ENCODE results near the gene DNAJB1.
"Not testable (repeated sequence)": the region's sequence is repeated elsewhere in the genome, so short reads cannot be mapped to it uniquely, and the experiment has no call there.

DNAJB1 gene

GRCh38 chr19:14520543-14520942, 2.3 kb upstream of the DNAJB1 start:
- DNase-seq (ENCODE audit: low spot score): no peak

GRCh38 chr19:14519860-14520407, 1.7 kb upstream of the DNAJB1 start:
- DNase-seq (ENCODE audit: low spot score): no peak

- DNase-seq (ENCODE audit: low spot score): no peak
These were observed 1.2 kb upstream of the DNAJB1 start for GRCh38 chr19:14519245-14519859.

- no peak for DNase-seq (ENCODE audit: low spot score)
These were observed 754 bp downstream of the DNAJB1 start for GRCh38 chr19:14517446-14517839.

GRCh38 chr19:14516746-14517438, 1.3 kb downstream of the DNAJB1 start:
- peak; percentile 29 for DNase-seq (ENCODE audit: low spot score)

GRCh38 chr19:14516048-14516534, 2.1 kb downstream of the DNAJB1 start:
- no peak for DNase-seq (ENCODE audit: low spot score)

GRCh38 chr19:14515501-14516047, 2.6 kb downstream of the DNAJB1 start:
- DNase-seq (ENCODE audit: low spot score): no peak

GRCh38 chr19:14514215-14514863, 3.9 kb downstream of the DNAJB1 start:
- no peak for DNase-seq (ENCODE audit: low spot score)

- no peak for DNase-seq (ENCODE audit: low spot score)
These were observed 5.7 kb downstream of the DNAJB1 start for GRCh38 chr19:14512406-14512961.

GRCh38 chr19:14511229-14511593, 7.0 kb downstream of the DNAJB1 start:
- no peak for DNase-seq (ENCODE audit: low spot score)

GRCh38 chr19:14510311-14511228, 7.6 kb downstream of the DNAJB1 start:
- DNase-seq (ENCODE audit: low spot score): no peak

GRCh38 chr19:14507704-14508542, 10.3 kb downstream of the DNAJB1 start:
- DNase-seq (ENCODE audit: low spot score): no peak

- DNase-seq (ENCODE audit: low spot score): peak; percentile 72
These were observed 12.5 kb downstream of the DNAJB1 start for GRCh38 chr19:14505488-14506239.

- DNase-seq (ENCODE audit: low spot score): not testable (repeated sequence)
These were observed 13.6 kb downstream of the DNAJB1 start for GRCh38 chr19:14504575-14504974.

GRCh38 chr19:14503285-14503684, 14.9 kb downstream of the DNAJB1 start:
- no peak for DNase-seq (ENCODE audit: low spot score)

GRCh38 chr19:14502334-14503092, 15.7 kb downstream of the DNAJB1 start:
- no peak for DNase-seq (ENCODE audit: low spot score)

- DNase-seq (ENCODE audit: low spot score): no peak
These were observed 20.8 kb downstream of the DNAJB1 start for GRCh38 chr19:14497228-14497921.

- no peak for DNase-seq (ENCODE audit: low spot score)
These were observed 21.4 kb downstream of the DNAJB1 start for GRCh38 chr19:14496834-14497227.
